Mammary epithelial cell (primary cell): ENCODE data around the gene HCN1.

Experiments
- CTCF ChIP-seq, 2 donors: IDR thresholded peaks in 1 of 2; conservative IDR thresholded peaks in 1 of 2; 2 replicates each; pipeline ENCODE4 v1.5.1; 2011 to 2012; ENCODE audit warnings: inconsistent platforms in 2 of 2, low read length in 2 of 2, mild to moderate bottlenecking in 2 of 2, control low read depth in 1 of 2, low read depth in 1 of 2; ENCODE audit not compliant: insufficient read depth in 1 of 2; ENCODE audit errors: extremely low read depth in 1 of 2
- EZH2 ChIP-seq: IDR thresholded peaks from 2 replicates; pipeline ENCODE4 v1.6.1; 2012; ENCODE audit warnings: low read length, inconsistent platforms, borderline replicate concordance

- TF ChIP-seq CTCF (conservative IDR thresholded peaks at IDR 0.05 in 1 of 2, IDR thresholded peaks at IDR 0.05 in 1 of 2; ENCODE audit: extremely low read depth in 1 of 2, insufficient read depth in 1 of 2, low read depth in 1 of 2, low read length in 2 of 2) (no peak), EZH2 (no peak)
Observed at GRCh38 chr5:45335978-45336377, 360.2 kb downstream of the HCN1 start.
